ENCODE results near the gene TCF25. TPM values are rescaled to one million over a fixed set of nuclear protein-coding genes. Genes with fewer than 3 reads are reported as not detected.
A peak's percentile ranks its signal among the peaks of the same experiment; 100 is the strongest.

Gene TCF25
- total and polyA plus RNA-seq, 11 donors, result 52.5 to 115 (median 96.4) TPM

DNA sequence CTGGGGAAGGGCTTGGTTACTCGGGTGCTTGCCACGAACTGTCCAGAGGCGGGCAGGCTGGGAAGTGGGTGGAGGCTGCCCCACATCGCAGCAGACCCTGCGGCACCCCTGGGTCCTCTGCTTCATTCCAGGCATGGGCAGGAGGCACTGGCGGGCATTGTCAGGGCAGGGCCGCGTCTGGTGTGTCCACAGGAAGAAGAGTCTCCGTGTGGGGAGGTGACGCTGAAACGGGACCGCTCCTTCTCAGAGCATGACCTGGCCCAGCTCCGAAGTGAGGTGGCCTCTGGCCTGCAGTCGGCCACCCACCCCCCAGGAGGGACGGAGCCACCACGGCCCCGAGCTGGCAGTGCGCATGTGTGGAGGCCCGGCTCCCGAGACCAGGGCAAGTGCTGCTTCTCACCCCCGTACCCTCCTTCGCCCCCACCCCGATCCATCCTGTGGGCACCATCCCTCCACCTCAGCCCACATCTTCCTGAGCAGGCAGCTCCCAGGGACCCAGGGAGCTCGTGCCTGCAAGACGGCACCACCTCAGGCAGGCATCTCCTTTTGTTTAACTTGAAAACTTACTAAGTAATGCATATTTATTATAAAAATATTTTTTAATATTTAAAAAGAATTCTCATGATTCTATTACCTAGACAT is 14.3 kb upstream of the TCF25 start:
- ATAC-seq (no peak), DNase-seq (peak in 1 of 5 donors; percentile 57)
- no peak overlapping the region for H3K4me3 ChIP-seq
- no peaks in the 10 kb centered on the region for H3K36me3 ChIP-seq
- no peak overlapping the region for H3K27ac ChIP-seq
- intact Hi-C loops (cut with DNase I), result loop anchor here in 1 of 10 donors (10.0 kb wide), 1 partner anchor 104 kb away; no protein-coding TSS in a partner anchor
- TF ChIP-seq, protein P1, sequence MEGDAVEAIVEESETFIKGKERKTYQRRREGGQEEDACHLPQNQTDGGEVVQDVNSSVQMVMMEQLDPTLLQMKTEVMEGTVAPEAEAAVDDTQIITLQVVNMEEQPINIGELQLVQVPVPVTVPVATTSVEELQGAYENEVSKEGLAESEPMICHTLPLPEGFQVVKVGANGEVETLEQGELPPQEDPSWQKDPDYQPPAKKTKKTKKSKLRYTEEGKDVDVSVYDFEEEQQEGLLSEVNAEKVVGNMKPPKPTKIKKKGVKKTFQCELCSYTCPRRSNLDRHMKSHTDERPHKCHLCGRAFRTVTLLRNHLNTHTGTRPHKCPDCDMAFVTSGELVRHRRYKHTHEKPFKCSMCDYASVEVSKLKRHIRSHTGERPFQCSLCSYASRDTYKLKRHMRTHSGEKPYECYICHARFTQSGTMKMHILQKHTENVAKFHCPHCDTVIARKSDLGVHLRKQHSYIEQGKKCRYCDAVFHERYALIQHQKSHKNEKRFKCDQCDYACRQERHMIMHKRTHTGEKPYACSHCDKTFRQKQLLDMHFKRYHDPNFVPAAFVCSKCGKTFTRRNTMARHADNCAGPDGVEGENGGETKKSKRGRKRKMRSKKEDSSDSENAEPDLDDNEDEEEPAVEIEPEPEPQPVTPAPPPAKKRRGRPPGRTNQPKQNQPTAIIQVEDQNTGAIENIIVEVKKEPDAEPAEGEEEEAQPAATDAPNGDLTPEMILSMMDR (IDR thresholded peaks at IDR 0.05), result no peak
- no peaks in the 10 kb centered on the region for H3K9me3 ChIP-seq
- no peaks in the 10 kb centered on the region for H3K27me3 ChIP-seq
- peaks cover 0 to 22% (median 11%) of the 10 kb centered on the region in 12 donors for H3K4me1 ChIP-seq
- 86 to 95% (median 94%) methylated on average over 15 to 25 of the region's 25 CpGs for WGBS, 4 donors

DNA sequence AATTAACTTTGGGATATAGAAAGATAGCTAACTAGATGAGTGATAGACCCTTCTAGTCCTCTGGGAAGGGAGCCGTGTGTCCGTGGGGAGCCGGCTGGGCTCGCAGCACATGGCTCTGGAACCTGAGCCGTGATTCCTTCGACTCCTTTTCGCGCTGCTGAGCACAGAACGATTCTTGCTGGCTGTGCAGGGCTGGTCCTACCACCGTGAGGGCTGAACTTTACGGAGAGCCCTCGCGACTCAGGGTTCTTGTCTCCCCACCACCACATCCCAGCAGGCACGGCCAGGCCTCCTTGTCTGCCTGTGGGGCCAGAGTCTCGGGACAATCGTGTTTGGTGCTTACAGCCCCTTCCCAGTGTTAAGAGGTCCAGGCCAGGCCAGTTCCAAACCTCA is 13.8 kb upstream of the TCF25 start:
- no peaks in the 10 kb centered on the region for H3K27me3 ChIP-seq
- H3K4me1 ChIP-seq, result peaks cover 0 to 27% (median 14%) of the 10 kb centered on the region in 12 donors
- peak in 1 of 5 donors; percentile 48 for DNase-seq
- no peaks in the 10 kb centered on the region for H3K36me3 ChIP-seq
- 87 to 89% (median 88%) methylated on average over 16 of the region's 16 CpGs for WGBS, 4 donors
- no peak overlapping the region for H3K4me3 ChIP-seq
- no peak for ATAC-seq
- H3K9me3 ChIP-seq, result no peaks in the 10 kb centered on the region
- intact Hi-C loops (cut with DNase I), result loop anchor here in 9 of 10 donors (1.0 to 10.0 kb wide), 13 partner anchors 42 to 159 kb away; partner anchors contain the start of genes SPATA2L (in 4 of the 9) and FANCA (in 1 of the 9)
- no peak for TF ChIP-seq POLR2A (IDR thresholded peaks at IDR 0.05)
- TF ChIP-seq, protein P1 (IDR thresholded peaks at IDR 0.05), result no peak
- H3K27ac ChIP-seq, result no peak overlapping the region

DNA sequence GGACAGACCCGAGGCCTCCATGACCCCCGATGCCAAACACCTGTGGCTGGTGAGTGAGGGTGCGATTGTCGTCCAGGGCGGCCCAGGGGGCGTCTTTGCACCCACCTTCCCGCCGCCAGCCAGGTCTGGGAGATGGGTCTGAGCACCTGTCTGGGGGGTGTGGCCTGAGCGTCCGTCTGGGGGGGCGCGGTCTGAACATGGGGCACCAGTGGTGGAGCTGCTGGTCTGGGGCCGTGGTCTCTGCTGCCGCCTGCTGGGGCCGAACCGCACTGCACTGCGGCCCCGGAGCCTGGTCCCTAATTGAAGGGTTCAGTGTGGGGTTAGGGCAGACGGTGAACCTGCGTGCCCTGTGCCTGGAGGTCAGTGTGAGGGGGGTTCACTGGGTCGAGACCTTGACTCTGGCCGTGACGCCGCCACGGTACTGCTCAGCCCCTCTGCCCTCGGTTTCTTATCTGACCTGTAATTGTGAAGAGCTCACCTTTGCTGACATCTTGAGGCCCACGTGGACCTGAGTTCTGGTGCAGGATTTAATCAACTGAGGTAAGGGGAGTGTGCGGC is 12.6 kb upstream of the TCF25 start:
- Histone ChIP-seq H3K4me3 (no peak overlapping the region), H3K36me3 (no peaks in the 10 kb centered on the region), H3K9me3 (no peaks in the 10 kb centered on the region), H3K27me3 (no peaks in the 10 kb centered on the region), H3K27ac (no peak overlapping the region), H3K4me1 (peaks cover 0 to 35% (median 14%) of the 10 kb centered on the region in 12 donors)
- WGBS, 4 donors, result 23 to 31% (median 26%) methylated on average over 20 to 28 of the region's 28 CpGs
- ATAC-seq, result peak; percentile 50 to 81 (median 76)
- intact Hi-C loops (cut with DNase I), result loop anchor here in 9 of 10 donors (1.0 to 10.0 kb wide), 12 partner anchors 44 to 160 kb away; partner anchors contain the start of genes SPATA2L (in 4 of the 9) and FANCA (in 1 of the 9)
- DNase-seq, result peak; percentile 36 to 86 (median 60)
- TF ChIP-seq, protein P1 (IDR thresholded peaks at IDR 0.05), result peak; percentile 87 to 98 (median 94)
- no peak for TF ChIP-seq POLR2A (IDR thresholded peaks at IDR 0.05)

DNA sequence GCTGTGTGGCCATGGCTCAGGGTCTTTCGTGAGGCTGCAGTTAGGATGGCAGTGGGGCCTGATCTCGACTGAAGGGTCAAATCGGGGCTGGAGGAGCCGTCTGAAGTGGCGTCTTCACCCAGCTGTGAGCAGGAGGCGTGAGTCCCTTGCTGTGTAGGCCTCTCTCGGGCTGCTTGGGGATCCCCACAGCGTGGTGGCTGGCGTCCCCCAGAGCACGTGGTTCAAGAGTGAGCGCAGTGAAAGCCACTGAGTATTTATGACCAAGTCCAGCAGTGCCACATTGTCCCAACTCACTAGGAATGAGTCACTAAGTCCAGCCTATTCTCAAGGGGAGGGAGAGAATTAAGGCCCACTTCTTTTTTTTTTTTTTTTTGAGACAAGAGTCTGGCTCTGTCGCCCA is 11.7 kb upstream of the TCF25 start:
- no peak for TF ChIP-seq POLR2A (IDR thresholded peaks at IDR 0.05)
- TF ChIP-seq, protein P1 (IDR thresholded peaks at IDR 0.05), result no peak
- Histone ChIP-seq H3K4me3 (no peak overlapping the region), H3K27me3 (no peaks in the 10 kb centered on the region), H3K9me3 (no peaks in the 10 kb centered on the region), H3K36me3 (no peaks in the 10 kb centered on the region), H3K27ac (no peak overlapping the region), H3K4me1 (peaks cover 0 to 35% (median 14%) of the 10 kb centered on the region in 12 donors)
- intact Hi-C loops (cut with DNase I), result loop anchor here in 9 of 10 donors (2.0 to 10.0 kb wide), 11 partner anchors 44 to 161 kb away; partner anchors contain the start of genes SPATA2L (in 4 of the 9) and FANCA (in 1 of the 9)
- 92 to 96% (median 95%) methylated on average over 8 to 12 of the region's 12 CpGs for WGBS, 4 donors
- ATAC-seq (no peak), DNase-seq (peak in 1 of 5 donors; percentile 22)
